Activated CD8-positive, alpha-beta T cell treated with anti-CD3 and anti-CD28 coated beads for 36 hours (primary cell): Measurements from ENCODE around the gene MAPKAPK2. TPM values are rescaled to one million over a fixed set of nuclear protein-coding genes. Genes with fewer than 3 reads are reported as not detected.

Experiments used
- ATAC-seq: fragments of 200-7000 bp; cut with Tn5 transposase; one replicate; pipeline ENCODE4 v1.10.0; 2021; ENCODE audit warnings: mild to moderate bottlenecking, moderate library complexity
- CTCF ChIA-PET: fragments of 350-600 bp; sonication (Branson Sonifier 250); formaldehyde crosslinking; loops from one replicate; lab custom pipeline; 2021; ENCODE audit warnings: antibody characterized with exemption; lab: Charles Lee
- POLR2A ChIA-PET: fragments of 350-600 bp; sonication (Branson Sonifier 250); formaldehyde crosslinking; loops from one replicate; lab custom pipeline; 2021; ENCODE audit warnings: antibody characterized with exemption; lab: Charles Lee
- DNase-seq: peaks from one replicate; pipeline ENCODE4 v3.0.0-alpha.2; 2020
- H3K27ac Mint-ChIP-seq: one replicate; pipeline ENCODE4 v1.8.0; 2021; ENCODE audit warnings: mild to moderate bottlenecking, mixed read lengths
- H3K27me3 Mint-ChIP-seq: one replicate; pipeline ENCODE4 v1.8.0; 2021; ENCODE audit warnings: mixed read lengths
- H3K36me3 Mint-ChIP-seq: one replicate; pipeline ENCODE4 v1.8.0; 2021; ENCODE audit warnings: low read depth, mixed read lengths
- H3K4me1 Mint-ChIP-seq: one replicate; pipeline ENCODE4 v1.8.0; 2021; ENCODE audit warnings: low read depth, mixed read lengths
- H3K4me3 Mint-ChIP-seq: one replicate; pipeline ENCODE4 v1.8.0; 2021; ENCODE audit warnings: mild to moderate bottlenecking, moderate library complexity, mixed read lengths
- H3K9me3 Mint-ChIP-seq: one replicate; pipeline ENCODE4 v1.8.0; 2021; ENCODE audit warnings: mixed read lengths
- CTCF ChIP-seq: fragments of 200-600 bp; IDR thresholded peaks from one replicate; pipeline ENCODE4 v1.8.0; 2022; ENCODE audit warnings: antibody characterized with exemption, mild to moderate bottlenecking
- intact Hi-C: fragments of 100-400 bp; cut with micrococcal nuclease; formaldehyde crosslinking; loops from one replicate; pipeline ENCODE4 v1.10.0; 2022
- total RNA-seq, 2 experiments: library from RNA; stranded (reverse); gene quantifications; one replicate each; pipeline ENCODE4 v1.2.3, GENCODE V29; 2021

The MAPKAPK2 gene
- total RNA-seq, result 10 to 100 TPM; 50.4 to 51.4 TPM

- no peaks in the 10 kb centered on the region for H3K9me3 Mint-ChIP-seq
- H3K27ac Mint-ChIP-seq, result peak within 1 kb of the TSS; percentile 96
- no peaks in the 10 kb centered on the region for H3K27me3 Mint-ChIP-seq
- ATAC-seq (peak; percentile 75), DNase-seq (peak; percentile 82)
- POLR2A ChIA-PET, result interaction anchor here (0.6 to 1.4 kb wide), 3 partner anchors 11 to 641 kb away, joined by 3 read pairs; no protein-coding TSS in a partner anchor
- H3K4me3 Mint-ChIP-seq, result peak within 1 kb of the TSS; percentile 99
- H3K4me1 Mint-ChIP-seq, result peaks cover 54% of the 10 kb centered on the region
- intact Hi-C loops, result no loop called here
- H3K36me3 Mint-ChIP-seq, result peaks cover 3% of the 10 kb centered on the region
- CTCF ChIA-PET, result interaction anchor here (0.7 to 4.6 kb wide), 3 partner anchors 11 to 43 kb away, joined by 4 to 34 read pairs (median 5); no protein-coding TSS in a partner anchor
- TF ChIP-seq CTCF, result no peak
Measured at GRCh38 chr1:206684478-206685333, at the start of gene MAPKAPK2. TSS of gene MAPKAPK2 (plus strand) at chr1:206684905. CDS start at chr1:206685230, 325 bp downstream.

- Mint-ChIP-seq H3K4me1 (peaks cover 25% of the 10 kb centered on the region), H3K36me3 (no peaks in the 10 kb centered on the region), H3K9me3 (no peaks in the 10 kb centered on the region), H3K27ac (peak within 1 kb of the TSS; percentile 88), H3K4me3 (peak within 1 kb of the TSS; percentile 78), H3K27me3 (peaks cover 28% of the 10 kb centered on the region)
- no peak for TF ChIP-seq CTCF
- intact Hi-C loops, result no loop called here
- ChIA-PET CTCF (interaction anchor here (0.6 to 9.2 kb wide), 48 partner anchors 8 to 864 kb away, joined by 3 to 340 read pairs (median 4); partner anchors contain the start of genes EIF2D and IKBKE), POLR2A (interaction anchor here (0.8 to 3.3 kb wide), 14 partner anchors 9 to 165 kb away, joined by 3 to 19 read pairs (median 3); partner anchors contain the start of gene IKBKE)
- DNase-seq (peak; percentile 93), ATAC-seq (peak; percentile 93)
Measured at GRCh38 chr1:206635080-206635977, 49.4 kb upstream of the MAPKAPK2 start, which contains the start of gene DYRK3. TSS of gene DYRK3 (plus strand) at chr1:206635536. CDS start at chr1:206635704, 168 bp downstream.

GRCh38 chr1:206635978-206636345 is 48.7 kb upstream of the MAPKAPK2 start:
- Mint-ChIP-seq H3K4me1 (peaks cover 25% of the 10 kb centered on the region), H3K9me3 (no peaks in the 10 kb centered on the region), H3K4me3 (peak overlapping the region; percentile 78), H3K27ac (no peak overlapping the region), H3K27me3 (peaks cover 29% of the 10 kb centered on the region), H3K36me3 (peaks cover 2% of the 10 kb centered on the region)
- DNase-seq (peak; percentile 32), ATAC-seq (no peak)
- ChIA-PET POLR2A (interaction anchor here (0.8 to 3.3 kb wide), 8 partner anchors 9 to 155 kb away, joined by 3 to 19 read pairs (median 3); no protein-coding TSS in a partner anchor), CTCF (interaction anchor here (0.6 to 9.2 kb wide), 24 partner anchors 9 to 346 kb away, joined by 3 to 340 read pairs (median 6); partner anchors contain the start of genes EIF2D and IKBKE)
- intact Hi-C loops, result no loop called here
- TF ChIP-seq CTCF, result no peak

- peaks cover 25% of the 10 kb centered on the region for H3K4me1 Mint-ChIP-seq
- peak overlapping the region; percentile 5 for H3K4me3 Mint-ChIP-seq
- no peak for TF ChIP-seq CTCF
- POLR2A ChIA-PET, result interaction anchor here (0.9 to 3.3 kb wide), 6 partner anchors 10 to 69 kb away, joined by 3 to 19 read pairs (median 3); no protein-coding TSS in a partner anchor
- H3K36me3 Mint-ChIP-seq, result peaks cover 3% of the 10 kb centered on the region
- H3K27me3 Mint-ChIP-seq, result peaks cover 27% of the 10 kb centered on the region
- ATAC-seq (no peak), DNase-seq (no peak)
- CTCF ChIA-PET, result interaction anchor here (1.0 to 9.2 kb wide), 5 partner anchors 8 to 346 kb away, joined by 3 to 340 read pairs (median 12); partner anchors contain the start of gene EIF2D
- no peaks in the 10 kb centered on the region for H3K9me3 Mint-ChIP-seq
- no peak overlapping the region for H3K27ac Mint-ChIP-seq
- intact Hi-C loops, result no loop called here
Measured at GRCh38 chr1:206636671-206637070, 48.0 kb upstream of the MAPKAPK2 start.
